Measurements from ENCODE around the gene MZB1. TPM values are rescaled to one million over a fixed set of nuclear protein-coding genes. Genes with fewer than 3 reads are reported as not detected.
A peak's percentile ranks its signal among the peaks of the same experiment; 100 is the strongest.

MZB1 gene
- total and polyA plus RNA-seq, 2 of the 13 experiments (the other 11 are each of a cell fraction or from before 2014, with no cell fraction given), result 0.31 to 0.40 TPM

DNA sequence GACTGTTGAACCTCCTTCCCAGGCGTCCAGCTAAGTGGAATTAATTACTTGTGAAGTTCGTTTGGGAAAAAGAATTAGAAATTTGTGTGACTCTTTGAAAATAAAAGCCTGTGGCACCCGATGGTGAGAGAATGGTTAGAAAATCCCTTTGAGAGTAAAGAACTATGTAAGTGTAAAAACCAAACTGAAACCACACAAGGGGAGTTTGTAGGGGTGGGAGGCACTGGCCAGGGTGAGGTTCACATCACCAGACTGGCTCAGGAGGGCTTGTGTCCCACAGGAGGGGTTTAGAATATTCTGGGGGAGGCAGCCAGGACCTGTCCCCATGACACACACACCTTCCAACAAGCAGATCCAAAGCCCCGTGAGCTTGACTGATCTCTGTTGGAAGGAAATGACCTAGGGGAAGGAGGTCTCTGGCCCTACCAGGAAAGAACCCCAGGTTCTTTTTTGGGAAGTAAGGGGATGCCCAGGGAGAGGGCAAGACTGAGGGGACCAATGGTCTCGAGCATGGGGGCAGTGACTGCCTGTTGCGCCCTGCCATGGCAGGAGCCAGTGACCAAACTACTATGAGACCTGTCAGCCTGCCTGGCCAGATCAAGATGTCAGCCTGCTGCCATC is 9.9 kb upstream of the MZB1 start:
- Histone ChIP-seq H3K9ac (ENCODE audit: insufficient read depth, low read depth, low read length) (no peak overlapping the region), H3K27ac (ENCODE audit: extremely low read length, insufficient read depth, low read length) (no peak overlapping the region), H3K4me1 (ENCODE audit: insufficient read depth, low read length) (peaks cover 19% of the 10 kb centered on the region), H3K4me3 (replicated peaks in 1 of 3; ENCODE audit: insufficient read depth in 1 of 3, low read depth in 2 of 3, low read length in 3 of 3) (no peak overlapping the region), H4K20me1 (ENCODE audit: insufficient read depth, low read length) (no peaks in the 10 kb centered on the region; the same call in 1 of the 2 replicates), H3K4me2 (ENCODE audit: low read depth, low read length) (no peak overlapping the region), H3K27me3 (ENCODE audit: control insufficient read depth in 1 of 2, insufficient read depth in 2 of 2, low read length in 2 of 2) (no peaks in the 10 kb centered on the region), H3K36me3 (replicated peaks in 1 of 2; ENCODE audit: control insufficient read depth in 1 of 2, insufficient read depth in 2 of 2, low read length in 2 of 2) (no peaks in the 10 kb centered on the region; a peak in 2 of 5 replicates), H2AFZ (ENCODE audit: low read length) (no peak overlapping the region), H3K79me2 (ENCODE audit: insufficient read depth, low read length) (peaks cover 2% of the 10 kb centered on the region), H3K9me3 (ENCODE audit: low read length) (no peaks in the 10 kb centered on the region)
- intact Hi-C loops (cut with micrococcal nuclease; ENCODE audit: unreplicated experiment) (no loop called here), in situ Hi-C loops (cut with HindIII; ENCODE audit: extremely low pct_ligation_motif_present, low pct_unique_long_range_greater_than_20kb) (no loop called here)
- no peak for DNase-seq (ENCODE audit: low spot score)
- no peak for FAIRE-seq
- 88% methylated on average over 6 of the region's 6 CpGs for WGBS (ENCODE audit: low lambda C conversion rate)
- ChIA-PET POLR2A (no interaction called here), CTCF (ENCODE audit: low intra/inter-chr PET ratio, low total read pairs) (no interaction called here)
- ATAC-seq, result no peak
- no TSS peak for BruUV-seq (replicated peaks)
- TF ChIP-seq ZFP90 (CRISPR knock-in tag; IDR thresholded peaks at IDR 0.05; ENCODE audit: borderline replicate concordance), result no peak

DNA sequence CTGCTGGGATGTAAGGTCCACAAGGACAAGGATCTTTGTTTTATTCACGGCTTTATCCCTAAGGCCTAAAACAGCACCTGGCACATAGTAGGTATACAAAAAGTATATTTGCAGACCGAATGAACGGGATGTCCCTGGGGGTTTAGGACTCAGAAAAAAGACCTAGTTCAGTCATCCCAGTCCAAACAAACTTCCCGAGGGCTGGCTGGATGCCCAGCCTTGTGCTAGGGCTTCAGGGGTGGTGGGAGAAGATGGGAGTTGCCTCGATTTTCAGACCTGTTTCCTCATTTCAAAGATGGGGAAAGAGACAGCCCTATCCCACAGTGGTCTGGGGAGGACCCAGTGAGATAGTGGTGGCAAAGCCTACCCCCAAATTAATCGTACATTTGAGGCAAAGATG is 8.2 kb upstream of the MZB1 start:
- no TSS peak for BruUV-seq (replicated peaks)
- Histone ChIP-seq H3K4me1 (ENCODE audit: insufficient read depth, low read length) (peaks cover 8% of the 10 kb centered on the region), H3K27me3 (ENCODE audit: control insufficient read depth in 1 of 2, insufficient read depth in 2 of 2, low read length in 2 of 2) (no peaks in the 10 kb centered on the region), H3K9ac (ENCODE audit: insufficient read depth, low read depth, low read length) (no peak overlapping the region), H3K36me3 (replicated peaks in 1 of 2; ENCODE audit: control insufficient read depth in 1 of 2, insufficient read depth in 2 of 2, low read length in 2 of 2) (no peaks in the 10 kb centered on the region; a peak in 2 of 5 replicates), H4K20me1 (ENCODE audit: insufficient read depth, low read length) (no peaks in the 10 kb centered on the region; the same call in 1 of the 2 replicates), H3K79me2 (ENCODE audit: insufficient read depth, low read length) (no peaks in the 10 kb centered on the region), H3K4me3 (replicated peaks in 1 of 3; ENCODE audit: insufficient read depth in 1 of 3, low read depth in 2 of 3, low read length in 3 of 3) (no peak overlapping the region), H3K9me3 (ENCODE audit: low read length) (no peaks in the 10 kb centered on the region), H3K27ac (ENCODE audit: extremely low read length, insufficient read depth, low read length) (no peak overlapping the region), H3K4me2 (ENCODE audit: low read depth, low read length) (no peak overlapping the region), H2AFZ (ENCODE audit: low read length) (no peak overlapping the region)
- CTCF ChIA-PET (ENCODE audit: low intra/inter-chr PET ratio, low total read pairs), result no interaction called here
- intact Hi-C loops (cut with micrococcal nuclease; ENCODE audit: unreplicated experiment), result no loop called here
- in situ Hi-C loops (cut with HindIII; ENCODE audit: extremely low pct_ligation_motif_present, low pct_unique_long_range_greater_than_20kb), result no loop called here
- POLR2A ChIA-PET, result no interaction called here
- ATAC-seq (no peak), DNase-seq (ENCODE audit: low spot score) (no peak), FAIRE-seq (no peak)
- 54% methylated on average over 6 of the region's 6 CpGs for WGBS (ENCODE audit: low lambda C conversion rate)
- TF ChIP-seq ZKSCAN1 (IDR thresholded peaks at IDR 0.05; ENCODE audit: low read length), result peak; percentile 82
- TF ChIP-seq, protein P1, sequence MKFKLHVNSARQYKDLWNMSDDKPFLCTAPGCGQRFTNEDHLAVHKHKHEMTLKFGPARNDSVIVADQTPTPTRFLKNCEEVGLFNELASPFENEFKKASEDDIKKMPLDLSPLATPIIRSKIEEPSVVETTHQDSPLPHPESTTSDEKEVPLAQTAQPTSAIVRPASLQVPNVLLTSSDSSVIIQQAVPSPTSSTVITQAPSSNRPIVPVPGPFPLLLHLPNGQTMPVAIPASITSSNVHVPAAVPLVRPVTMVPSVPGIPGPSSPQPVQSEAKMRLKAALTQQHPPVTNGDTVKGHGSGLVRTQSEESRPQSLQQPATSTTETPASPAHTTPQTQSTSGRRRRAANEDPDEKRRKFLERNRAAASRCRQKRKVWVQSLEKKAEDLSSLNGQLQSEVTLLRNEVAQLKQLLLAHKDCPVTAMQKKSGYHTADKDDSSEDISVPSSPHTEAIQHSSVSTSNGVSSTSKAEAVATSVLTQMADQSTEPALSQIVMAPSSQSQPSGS (CRISPR knock-in tag; IDR thresholded peaks at IDR 0.05), result no peak
